GM23338 (cell line): Measurements from ENCODE around the gene FAM78B. TPM values are rescaled to one million over a fixed set of nuclear protein-coding genes. Genes with fewer than 3 reads are reported as not detected.

Source experiments
- ATAC-seq: fragments of 200-7000 bp; cut with Tn5 transposase; 3 replicates; pipeline ENCODE4 v1.9.1; 2020
- DNase-seq: peaks from one replicate; pipeline ENCODE4 v3.0.0-alpha.2; 2015; ENCODE audit warnings: low spot score
- H2AFZ ChIP-seq: fragments of 200-600 bp; sonication (generic); 2 replicates; pipeline ENCODE4 v1.8.0; 2016; ENCODE audit warnings: antibody characterized with exemption, mild to moderate bottlenecking, moderate library complexity
- H3F3A ChIP-seq: fragments of 200-600 bp; sonication (generic); replicated peaks from 2 replicates; pipeline ENCODE4 v1.8.0; 2017; ENCODE audit warnings: antibody characterized with exemption, mixed run types, low read depth
- H3K27ac ChIP-seq: fragments of 200-600 bp; sonication (generic); 2 replicates; pipeline ENCODE4 v1.6.1; 2016; ENCODE audit warnings: low read depth
- H3K27me3 ChIP-seq: fragments of 200-600 bp; sonication (generic); 2 replicates; pipeline ENCODE4 v1.8.0; 2016; ENCODE audit warnings: mild to moderate bottlenecking, mixed run types, moderate library complexity; ENCODE audit not compliant: insufficient read depth
- H3K36me3 ChIP-seq: fragments of 200-600 bp; sonication (generic); 2 replicates; pipeline ENCODE4 v1.8.0; 2016; ENCODE audit warnings: mild to moderate bottlenecking; ENCODE audit not compliant: insufficient read depth
- H3K4me1 ChIP-seq: fragments of 200-600 bp; sonication (generic); 2 replicates; pipeline ENCODE4 v1.8.0; 2016; ENCODE audit warnings: mild to moderate bottlenecking, moderate library complexity; ENCODE audit not compliant: insufficient read depth
- H3K4me2 ChIP-seq: fragments of 200-600 bp; sonication (generic); 2 replicates; pipeline ENCODE4 v1.7.1; 2017; ENCODE audit warnings: mixed run types
- H3K4me3 ChIP-seq: fragments of 200-600 bp; sonication (generic); 2 replicates; pipeline ENCODE4 v1.6.1; 2016; ENCODE audit warnings: mixed run types
- H3K79me2 ChIP-seq: fragments of 200-600 bp; sonication (generic); replicated peaks from 2 replicates; pipeline ENCODE4 v1.8.0; 2017; ENCODE audit warnings: mild to moderate bottlenecking; ENCODE audit not compliant: insufficient read depth
- H3K9me2 ChIP-seq: fragments of 200-600 bp; sonication (generic); 2 replicates; pipeline ENCODE4 v1.8.0; 2017; ENCODE audit not compliant: insufficient read depth
- H4K20me1 ChIP-seq: fragments of 200-600 bp; sonication (generic); replicated peaks from 2 replicates; pipeline ENCODE4 v1.8.0; 2017; ENCODE audit warnings: mild to moderate bottlenecking; ENCODE audit not compliant: insufficient read depth
- H3K27ac Mint-ChIP-seq: 2 replicates; pipeline ENCODE4 v1.8.0; 2020; ENCODE audit warnings: inconsistent platforms, mild to moderate bottlenecking, moderate library complexity, mixed read lengths
- H3K27me3 Mint-ChIP-seq: 3 replicates; pipeline ENCODE4 v1.8.0; 2022; ENCODE audit warnings: low read depth, mild to moderate bottlenecking, moderate library complexity, mixed read lengths, inconsistent platforms; ENCODE audit not compliant: insufficient read depth, poor library complexity
- H3K36me3 Mint-ChIP-seq: 3 replicates; pipeline ENCODE4 v1.8.0; 2021; ENCODE audit warnings: low read depth, mild to moderate bottlenecking, inconsistent platforms, moderate library complexity, mixed read lengths
- H3K4me1 Mint-ChIP-seq: 3 replicates; pipeline ENCODE4 v1.8.0; 2020; ENCODE audit warnings: mild to moderate bottlenecking, inconsistent platforms, mixed read lengths
- H3K4me3 Mint-ChIP-seq: 3 replicates; pipeline ENCODE4 v1.8.0; 2021; ENCODE audit warnings: moderate library complexity, mild to moderate bottlenecking, inconsistent platforms, mixed read lengths
- H3K9me3 Mint-ChIP-seq: 3 replicates; pipeline ENCODE4 v1.8.0; 2020; ENCODE audit warnings: moderate library complexity, mild to moderate bottlenecking, inconsistent platforms, mixed read lengths
- CTCF ChIP-seq, 2 experiments: fragments of 200-600 bp in 1 of 2; sonication (generic) in 1 of 2; conservative IDR thresholded peaks; 2 replicates each; pipeline versions ENCODE4 v1.5.1 to v1.6.1; 2016 to 2017; ENCODE audit warnings: antibody characterized with exemption in 2 of 2, low read depth in 2 of 2, mild to moderate bottlenecking in 2 of 2, moderate library complexity in 1 of 2
- JUNB ChIP-seq: IDR thresholded peaks from one replicate; pipeline ENCODE4 v1.6.1; 2016; ENCODE audit warnings: antibody characterized with exemption; ENCODE audit not compliant: unreplicated experiment
- ZNF114 ChIP-seq: fragments of 250-450 bp; sonication (Bioruptor Pico); IDR thresholded peaks from 2 replicates; pipeline ENCODE4 v1.5.0; 2020; ENCODE audit warnings: mild to moderate bottlenecking, moderate library complexity
- polyA plus RNA-seq: library from polyadenylated mRNA; unstranded; fragments of >200 nt; fragmentation: Nextera tagmentation; extraction: Ambion mirVana; gene quantifications from 2 replicates; pipeline ENCODE4 v1.2.1, GENCODE V29; 2016
- total RNA-seq: library from RNA; depleted of rRNA; stranded (reverse); fragments of >200 nt; shearing (Covaris generic); gene quantifications from 2 replicates; pipeline ENCODE4 v1.2.3, GENCODE V29; 2014
- TF ChIP-seq, protein P1 (sequence below): fragments of 250-450 bp; sonication (Bioruptor Pico); IDR thresholded peaks from 2 replicates; pipeline ENCODE4 v1.5.0; 2020; ENCODE audit warnings: mild to moderate bottlenecking, moderate library complexity
- TF ChIP-seq, protein P2 (sequence below): IDR thresholded peaks from 2 replicates; pipeline ENCODE4 v1.6.1; 2016; ENCODE audit warnings: antibody characterized with exemption

FAM78B gene
- total and polyA plus RNA-seq, 2 experiments from 2014 or later: 1.6 to 4.6 TPM

DNA sequence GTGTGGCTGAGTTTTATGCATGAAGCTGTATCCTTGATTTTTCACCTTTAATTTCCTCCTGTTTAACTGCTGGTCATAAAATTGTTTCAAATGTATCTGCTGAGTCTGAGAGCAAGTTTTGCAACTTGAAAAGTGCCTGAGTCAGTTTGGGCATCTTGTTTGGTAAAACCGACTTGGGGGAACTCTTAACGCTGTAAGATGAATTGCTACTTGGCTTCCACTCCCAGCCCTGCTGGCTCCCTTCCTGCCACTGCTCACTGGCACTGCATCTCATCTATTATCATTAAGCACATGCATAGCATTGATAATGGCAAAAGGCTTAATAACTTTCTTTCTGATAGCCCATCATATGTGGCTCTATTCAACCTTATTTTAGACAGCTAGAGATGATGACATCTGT lies 35.7 kb upstream of the FAM78B start (continued):
- TF ChIP-seq CTCF (conservative IDR thresholded peaks at IDR 0.05; ENCODE audit: low read depth in 2 of 2): no peak
- no peak for TF ChIP-seq JUNB
- TF ChIP-seq, protein P1, sequence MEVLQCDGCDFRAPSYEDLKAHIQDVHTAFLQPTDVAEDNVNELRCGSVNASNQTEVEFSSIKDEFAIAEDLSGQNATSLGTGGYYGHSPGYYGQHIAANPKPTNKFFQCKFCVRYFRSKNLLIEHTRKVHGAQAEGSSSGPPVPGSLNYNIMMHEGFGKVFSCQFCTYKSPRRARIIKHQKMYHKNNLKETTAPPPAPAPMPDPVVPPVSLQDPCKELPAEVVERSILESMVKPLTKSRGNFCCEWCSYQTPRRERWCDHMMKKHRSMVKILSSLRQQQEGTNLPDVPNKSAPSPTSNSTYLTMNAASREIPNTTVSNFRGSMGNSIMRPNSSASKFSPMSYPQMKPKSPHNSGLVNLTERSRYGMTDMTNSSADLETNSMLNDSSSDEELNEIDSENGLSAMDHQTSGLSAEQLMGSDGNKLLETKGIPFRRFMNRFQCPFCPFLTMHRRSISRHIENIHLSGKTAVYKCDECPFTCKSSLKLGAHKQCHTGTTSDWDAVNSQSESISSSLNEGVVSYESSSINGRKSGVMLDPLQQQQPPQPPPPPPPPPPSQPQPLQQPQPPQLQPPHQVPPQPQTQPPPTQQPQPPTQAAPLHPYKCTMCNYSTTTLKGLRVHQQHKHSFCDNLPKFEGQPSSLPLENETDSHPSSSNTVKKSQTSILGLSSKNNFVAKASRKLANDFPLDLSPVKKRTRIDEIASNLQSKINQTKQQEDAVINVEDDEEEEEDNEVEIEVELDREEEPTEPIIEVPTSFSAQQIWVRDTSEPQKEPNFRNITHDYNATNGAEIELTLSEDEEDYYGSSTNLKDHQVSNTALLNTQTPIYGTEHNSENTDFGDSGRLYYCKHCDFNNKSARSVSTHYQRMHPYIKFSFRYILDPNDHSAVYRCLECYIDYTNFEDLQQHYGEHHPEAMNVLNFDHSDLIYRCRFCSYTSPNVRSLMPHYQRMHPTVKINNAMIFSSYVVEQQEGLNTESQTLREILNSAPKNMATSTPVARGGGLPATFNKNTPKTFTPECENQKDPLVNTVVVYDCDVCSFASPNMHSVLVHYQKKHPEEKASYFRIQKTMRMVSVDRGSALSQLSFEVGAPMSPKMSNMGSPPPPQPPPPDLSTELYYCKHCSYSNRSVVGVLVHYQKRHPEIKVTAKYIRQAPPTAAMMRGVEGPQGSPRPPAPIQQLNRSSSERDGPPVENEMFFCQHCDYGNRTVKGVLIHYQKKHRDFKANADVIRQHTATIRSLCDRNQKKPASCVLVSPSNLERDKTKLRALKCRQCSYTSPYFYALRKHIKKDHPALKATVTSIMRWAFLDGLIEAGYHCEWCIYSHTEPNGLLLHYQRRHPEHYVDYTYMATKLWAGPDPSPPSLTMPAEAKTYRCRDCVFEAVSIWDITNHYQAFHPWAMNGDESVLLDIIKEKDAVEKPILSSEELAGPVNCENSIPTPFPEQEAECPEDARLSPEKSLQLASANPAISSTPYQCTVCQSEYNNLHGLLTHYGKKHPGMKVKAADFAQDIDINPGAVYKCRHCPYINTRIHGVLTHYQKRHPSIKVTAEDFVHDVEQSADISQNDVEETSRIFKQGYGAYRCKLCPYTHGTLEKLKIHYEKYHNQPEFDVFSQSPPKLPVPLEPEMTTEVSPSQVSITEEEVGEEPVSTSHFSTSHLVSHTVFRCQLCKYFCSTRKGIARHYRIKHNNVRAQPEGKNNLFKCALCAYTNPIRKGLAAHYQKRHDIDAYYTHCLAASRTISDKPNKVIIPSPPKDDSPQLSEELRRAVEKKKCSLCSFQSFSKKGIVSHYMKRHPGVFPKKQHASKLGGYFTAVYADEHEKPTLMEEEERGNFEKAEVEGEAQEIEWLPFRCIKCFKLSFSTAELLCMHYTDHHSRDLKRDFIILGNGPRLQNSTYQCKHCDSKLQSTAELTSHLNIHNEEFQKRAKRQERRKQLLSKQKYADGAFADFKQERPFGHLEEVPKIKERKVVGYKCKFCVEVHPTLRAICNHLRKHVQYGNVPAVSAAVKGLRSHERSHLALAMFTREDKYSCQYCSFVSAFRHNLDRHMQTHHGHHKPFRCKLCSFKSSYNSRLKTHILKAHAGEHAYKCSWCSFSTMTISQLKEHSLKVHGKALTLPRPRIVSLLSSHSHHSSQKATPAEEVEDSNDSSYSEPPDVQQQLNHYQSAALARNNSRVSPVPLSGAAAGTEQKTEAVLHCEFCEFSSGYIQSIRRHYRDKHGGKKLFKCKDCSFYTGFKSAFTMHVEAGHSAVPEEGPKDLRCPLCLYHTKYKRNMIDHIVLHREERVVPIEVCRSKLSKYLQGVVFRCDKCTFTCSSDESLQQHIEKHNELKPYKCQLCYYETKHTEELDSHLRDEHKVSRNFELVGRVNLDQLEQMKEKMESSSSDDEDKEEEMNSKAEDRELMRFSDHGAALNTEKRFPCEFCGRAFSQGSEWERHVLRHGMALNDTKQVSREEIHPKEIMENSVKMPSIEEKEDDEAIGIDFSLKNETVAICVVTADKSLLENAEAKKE: no peak
- TF ChIP-seq, protein P2, sequence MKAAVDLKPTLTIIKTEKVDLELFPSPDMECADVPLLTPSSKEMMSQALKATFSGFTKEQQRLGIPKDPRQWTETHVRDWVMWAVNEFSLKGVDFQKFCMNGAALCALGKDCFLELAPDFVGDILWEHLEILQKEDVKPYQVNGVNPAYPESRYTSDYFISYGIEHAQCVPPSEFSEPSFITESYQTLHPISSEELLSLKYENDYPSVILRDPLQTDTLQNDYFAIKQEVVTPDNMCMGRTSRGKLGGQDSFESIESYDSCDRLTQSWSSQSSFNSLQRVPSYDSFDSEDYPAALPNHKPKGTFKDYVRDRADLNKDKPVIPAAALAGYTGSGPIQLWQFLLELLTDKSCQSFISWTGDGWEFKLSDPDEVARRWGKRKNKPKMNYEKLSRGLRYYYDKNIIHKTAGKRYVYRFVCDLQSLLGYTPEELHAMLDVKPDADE: no peak
- TF ChIP-seq ZNF114 (CRISPR knock-in tag): no peak

GRCh38 chr1:166200743-166201142 lies 33.9 kb upstream of the FAM78B start:
- DNase-seq (no peak), ATAC-seq (no peak)
- Histone ChIP-seq H3K79me2 (no peaks in the 10 kb centered on the region), H4K20me1 (no peaks in the 10 kb centered on the region), H3K4me2 (no peak overlapping the region), H2AFZ (peak overlapping the region; percentile 33; the same call in 1 of the 2 replicates), H3K27me3 (no peaks in the 10 kb centered on the region), H3K4me3 (no peak overlapping the region), H3F3A (no peaks in the 10 kb centered on the region), H3K36me3 (no peaks in the 10 kb centered on the region), H3K9me2 (peaks cover 7% of the 10 kb centered on the region; the same call in 1 of the 2 replicates), H3K4me1 (no peaks in the 10 kb centered on the region; the same call in 1 of the 2 replicates), H3K27ac (no peak overlapping the region)
- Mint-ChIP-seq H3K4me1 (peaks cover 5% of the 10 kb centered on the region; the same call in 2 of the 3 replicates), H3K36me3 (no peaks in the 10 kb centered on the region), H3K27ac (no peak overlapping the region), H3K27me3 (peaks cover under 1% of the 10 kb centered on the region), H3K4me3 (no peak overlapping the region), H3K9me3 (no peaks in the 10 kb centered on the region)
- TF ChIP-seq, protein P1: no peak
